GM19467 (cell line): Measurements from ENCODE around the gene SPPL3.

Source experiments
- ATAC-seq: cut with Tn5 transposase; IDR thresholded peaks from one replicate; pipeline ENCODE4 v1.9.1; 2021; ENCODE audit warnings: mild to moderate bottlenecking, moderate library complexity; ENCODE audit not compliant: unreplicated experiment

SPPL3 gene

DNA sequence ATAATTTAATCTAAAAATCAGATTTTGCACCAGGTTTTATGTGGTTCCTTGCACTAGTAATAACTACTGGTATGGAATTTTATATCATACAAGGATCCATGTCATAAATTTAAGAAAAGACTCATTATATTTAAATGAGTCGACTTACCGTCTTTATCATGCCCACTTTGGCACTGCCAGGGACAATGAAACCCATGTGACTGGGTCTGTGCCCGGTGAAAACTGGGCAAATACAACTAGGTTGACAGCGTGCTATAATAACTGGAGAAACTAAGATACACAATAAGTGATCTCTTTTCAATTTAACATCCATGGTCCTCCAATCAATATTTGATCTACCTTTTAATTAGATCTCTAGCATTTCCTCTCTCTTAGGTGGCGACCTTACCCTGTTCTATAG, 114.0 kb downstream of the SPPL3 start:
- ATAC-seq, result no peak

DNA sequence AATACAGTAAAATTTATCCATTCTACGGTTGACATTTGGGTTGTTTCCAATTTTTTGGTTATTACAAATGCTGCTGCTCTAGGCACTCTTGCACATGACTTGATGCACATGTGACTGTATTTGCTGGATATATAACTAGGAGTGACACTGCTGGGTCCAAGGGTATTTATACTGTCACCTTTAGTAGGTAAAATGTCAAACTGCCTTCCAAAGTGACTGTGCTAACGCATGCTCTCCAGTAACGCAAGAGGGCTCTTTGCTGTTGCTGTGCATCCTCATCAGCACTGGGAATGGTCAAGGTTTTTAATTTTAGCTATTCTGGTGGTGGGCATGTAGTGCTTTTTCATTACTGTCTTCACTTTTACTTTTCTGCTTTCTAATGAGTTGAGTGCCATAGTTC, 116.3 kb downstream of the SPPL3 start:
- ATAC-seq, result no peak

DNA sequence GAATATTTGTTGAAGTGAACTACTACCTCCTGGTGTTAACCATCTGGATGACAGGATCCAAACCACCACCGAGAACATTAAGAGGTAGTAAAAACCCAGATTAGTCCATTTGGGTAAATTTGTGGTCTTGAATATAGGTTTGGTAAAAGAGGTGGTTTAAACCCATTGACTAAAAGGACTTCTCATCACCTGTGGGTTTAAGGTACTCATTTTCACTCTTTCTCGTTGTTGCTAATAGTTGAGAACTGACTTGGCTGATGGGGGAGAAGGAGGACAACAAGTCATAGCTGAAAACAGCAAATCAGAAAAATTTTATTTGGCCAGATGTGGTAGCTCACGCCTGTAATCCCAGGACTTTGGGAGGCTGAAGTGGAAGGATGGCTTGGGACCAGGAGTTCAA, 119.4 kb downstream of the SPPL3 start:
- no peak for ATAC-seq

DNA sequence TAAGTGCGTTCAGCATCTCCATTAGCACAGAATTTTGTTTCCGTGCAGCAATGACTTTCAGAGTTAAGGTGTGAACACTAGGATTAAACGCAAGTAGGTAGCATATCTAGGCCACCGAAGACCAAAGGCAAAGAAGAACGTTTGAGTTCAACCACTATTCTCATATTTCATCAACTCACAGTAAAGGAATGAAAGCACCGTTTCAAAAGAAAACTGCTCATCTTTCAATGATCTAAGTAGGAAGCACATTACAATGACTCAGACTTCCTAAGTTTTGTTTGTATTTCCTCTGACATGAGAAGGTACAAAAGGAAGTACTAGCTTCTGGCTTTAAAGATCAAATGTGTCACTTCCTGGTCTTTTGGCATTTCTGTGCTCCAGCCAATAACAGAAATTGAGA, 121.0 kb downstream of the SPPL3 start:
- ATAC-seq, result no peak

DNA sequence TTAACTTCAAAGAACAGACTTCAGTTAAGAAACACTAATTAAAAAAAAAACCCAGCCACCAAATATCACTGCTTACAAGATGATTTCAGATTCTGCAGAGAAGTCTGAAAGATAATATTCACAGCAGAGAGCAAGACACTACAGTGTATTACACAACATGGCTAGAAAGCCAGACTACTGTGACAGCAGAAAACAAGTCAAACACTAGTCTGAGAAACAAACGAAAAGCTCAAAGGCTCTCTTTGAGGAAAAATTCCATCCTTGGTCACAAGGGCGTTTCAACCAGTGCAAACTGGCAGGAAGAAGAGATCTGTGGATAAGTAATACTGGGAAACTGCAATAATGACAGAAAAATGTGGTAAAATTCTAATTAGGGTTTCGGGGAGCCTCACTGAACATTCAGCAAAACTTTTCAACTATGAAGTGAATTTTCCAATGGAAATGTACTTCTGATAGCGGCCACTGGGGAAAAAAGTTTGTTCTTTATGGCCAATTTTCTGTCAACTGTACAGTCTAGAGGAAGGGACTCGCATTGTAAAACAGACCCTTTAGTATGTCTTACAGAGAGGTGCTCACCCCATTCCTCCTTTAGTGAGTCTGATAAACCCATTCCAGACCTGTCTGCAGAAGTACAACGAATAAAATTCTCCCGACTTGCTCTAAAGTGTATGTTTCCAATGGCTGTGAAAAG, 128.2 kb downstream of the SPPL3 start:
- no peak for ATAC-seq

DNA sequence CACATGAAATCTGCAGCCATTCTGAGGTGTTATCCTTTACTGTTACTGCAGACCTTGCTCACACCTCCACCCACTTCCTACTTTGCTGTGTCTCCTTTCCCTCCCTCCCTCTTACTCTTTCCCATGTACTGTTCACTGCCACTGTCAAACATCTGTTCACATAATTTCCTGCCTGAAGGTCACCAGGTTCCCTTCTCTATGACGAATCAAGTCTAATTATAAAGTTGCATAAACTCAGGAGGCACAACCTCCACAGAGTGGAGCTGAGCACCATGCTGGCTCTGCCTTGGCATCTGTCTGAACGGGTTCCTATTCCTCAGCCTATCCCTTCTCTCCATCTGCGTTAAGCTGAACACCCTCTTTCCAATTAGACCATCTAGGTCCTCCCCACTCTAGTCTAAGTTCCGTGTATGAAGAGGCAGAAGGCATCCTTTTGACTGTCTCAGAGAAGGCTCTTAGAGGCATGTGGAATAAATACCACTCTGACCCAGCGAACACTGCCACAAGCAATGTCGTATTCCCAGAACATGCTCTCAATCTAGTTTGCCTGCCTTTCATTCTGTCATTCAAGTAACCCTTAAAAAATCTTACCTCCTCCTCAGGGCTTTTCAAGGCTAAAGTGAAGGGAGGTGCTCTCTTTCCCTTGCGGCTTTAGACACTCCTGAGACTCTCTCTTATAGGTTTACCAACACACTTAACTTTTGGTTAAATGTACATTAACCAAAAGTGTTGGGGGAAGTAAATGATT, 129.8 kb downstream of the SPPL3 start:
- ATAC-seq, result no peak

DNA sequence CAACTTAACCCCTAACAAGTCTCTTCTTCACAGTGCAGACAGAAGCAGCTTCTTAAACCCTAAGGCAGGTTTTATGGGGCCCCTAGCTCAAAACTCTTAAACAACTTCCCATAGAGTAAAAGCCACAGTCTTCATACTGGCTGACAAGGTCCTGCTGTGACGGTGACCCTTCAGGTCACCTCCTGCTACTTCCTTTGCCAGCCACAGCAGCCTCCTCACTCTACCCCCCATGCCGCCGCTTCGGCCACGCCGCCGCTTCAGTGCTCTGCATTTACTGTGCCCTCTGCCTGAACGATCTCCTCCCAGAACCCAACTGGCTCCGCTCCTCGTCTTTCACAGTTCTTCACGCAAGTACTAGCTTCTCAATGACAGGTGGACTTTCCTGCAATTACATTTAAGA, 133.1 kb downstream of the SPPL3 start:
- no peak for ATAC-seq

DNA sequence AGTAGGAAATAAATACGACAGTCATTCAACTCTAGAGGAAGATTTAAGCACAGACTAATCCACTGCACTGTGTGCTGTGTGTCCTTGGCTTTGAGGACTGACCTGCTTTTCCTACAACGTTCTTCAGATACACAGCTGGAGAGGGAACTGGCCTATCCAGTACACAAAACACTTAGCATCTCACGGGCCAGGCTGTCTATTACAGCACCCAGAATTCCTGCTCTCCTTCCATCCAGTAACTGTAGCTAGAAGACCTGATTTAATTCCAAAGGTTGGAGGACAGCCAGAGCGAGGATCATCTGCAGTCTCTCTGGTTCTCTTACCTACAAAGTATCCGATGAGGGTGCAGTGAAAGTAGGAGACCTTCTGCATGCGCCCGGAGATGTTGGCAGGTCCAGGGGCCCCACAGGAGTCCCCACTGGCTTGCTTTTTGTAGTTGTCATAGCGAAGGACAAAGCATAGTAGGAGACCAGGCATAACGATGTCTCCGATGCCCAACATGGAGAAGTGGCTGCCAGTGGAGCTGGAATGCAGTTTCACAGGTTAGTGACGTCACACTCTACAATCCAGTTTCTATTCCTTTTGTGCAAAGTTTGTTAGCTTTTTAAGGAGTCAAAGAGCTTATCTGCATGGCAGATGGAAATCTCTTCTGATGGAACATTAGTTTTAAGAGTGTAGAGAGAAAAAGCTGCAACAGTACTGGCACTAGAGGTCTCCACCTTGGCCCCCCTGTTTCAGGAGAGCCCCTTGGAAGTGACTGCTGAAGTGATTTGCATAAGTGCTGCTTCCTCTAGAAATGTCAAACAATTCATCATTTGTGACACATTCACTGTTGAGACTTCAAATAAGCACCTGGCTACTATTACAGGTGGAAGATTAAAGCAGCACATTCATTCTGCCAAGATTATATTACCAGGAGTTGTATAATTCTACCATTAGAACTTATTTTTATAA, 136.8 kb downstream of the SPPL3 start:
- ATAC-seq, result no peak

DNA sequence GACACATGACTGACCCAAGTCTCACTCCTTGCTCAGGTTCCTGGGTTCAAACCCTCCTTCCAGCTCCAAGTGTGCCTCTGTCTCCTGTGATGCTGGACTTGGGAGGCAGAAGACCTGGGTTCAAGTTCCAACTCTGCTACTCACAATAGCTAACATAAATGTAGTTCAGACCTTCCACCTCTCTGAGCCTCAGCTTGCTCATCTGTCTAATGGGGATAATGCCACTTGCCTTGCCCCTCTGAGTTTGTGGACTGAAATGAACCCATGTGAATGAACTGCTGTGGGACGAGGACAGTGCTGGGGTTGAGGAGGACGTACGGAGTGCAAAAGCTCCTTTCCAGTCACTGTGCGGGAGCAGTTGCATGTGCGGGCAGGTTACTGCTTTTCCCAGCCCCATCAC, 137.6 kb downstream of the SPPL3 start:
- ATAC-seq, result no peak

DNA sequence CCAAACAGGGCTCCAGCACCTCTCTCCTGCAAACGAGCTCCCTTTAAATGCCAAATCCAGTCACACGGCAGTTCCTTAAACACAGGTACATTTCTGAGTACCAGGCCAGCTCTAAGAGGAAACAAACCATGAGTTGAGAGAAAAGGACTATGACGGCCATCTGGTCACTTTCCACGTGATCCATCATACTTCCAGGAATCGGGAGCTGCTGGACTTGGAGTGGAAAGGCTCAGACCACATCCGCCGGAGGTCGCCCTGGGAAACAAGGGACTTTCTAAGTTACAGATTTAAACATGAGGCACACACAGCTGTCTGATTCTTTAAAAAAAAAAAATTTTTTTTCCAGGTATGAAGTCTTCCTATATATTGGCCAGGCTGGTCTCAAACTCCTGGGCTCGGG, 139.3 kb downstream of the SPPL3 start:
- ATAC-seq, result no peak

DNA sequence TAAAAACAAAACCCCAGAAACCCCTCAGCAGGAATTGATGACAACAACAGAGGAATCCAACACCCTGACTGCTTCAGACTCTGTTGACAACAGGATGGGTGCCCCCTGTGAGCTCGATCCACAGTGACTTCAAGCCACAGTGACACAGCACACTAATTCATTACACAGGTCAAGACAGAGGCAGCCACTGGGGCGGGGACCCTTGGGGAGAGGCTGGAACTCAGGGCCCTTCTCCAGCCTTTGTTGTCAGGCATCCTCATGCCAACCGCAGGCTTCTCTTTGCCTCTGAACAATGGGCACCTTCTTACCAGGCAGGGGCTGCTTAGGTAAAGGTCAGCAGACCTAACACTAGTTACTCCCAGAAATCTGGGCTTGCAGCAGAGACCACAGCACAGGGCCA, 140.9 kb downstream of the SPPL3 start:
- no peak for ATAC-seq

DNA sequence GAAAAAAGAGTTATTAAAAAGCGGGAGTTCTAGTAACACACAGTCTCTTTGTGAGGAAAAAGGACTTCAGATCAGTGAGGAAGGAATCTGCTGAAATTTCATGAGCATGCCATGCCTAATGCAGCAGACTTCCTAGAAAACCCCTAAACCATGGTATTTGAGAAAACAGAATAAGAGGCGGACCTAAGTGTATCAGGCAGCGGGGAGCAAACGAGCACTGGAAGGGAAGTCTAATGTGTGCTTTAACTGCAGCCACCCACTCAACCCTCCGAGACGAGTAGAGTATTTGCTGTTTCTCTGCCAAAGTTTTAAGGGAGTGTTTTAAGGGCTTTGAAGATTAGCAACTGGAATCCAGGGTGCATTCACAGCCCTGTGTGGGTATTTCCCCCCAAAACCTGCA, 142.1 kb downstream of the SPPL3 start:
- no peak for ATAC-seq

DNA sequence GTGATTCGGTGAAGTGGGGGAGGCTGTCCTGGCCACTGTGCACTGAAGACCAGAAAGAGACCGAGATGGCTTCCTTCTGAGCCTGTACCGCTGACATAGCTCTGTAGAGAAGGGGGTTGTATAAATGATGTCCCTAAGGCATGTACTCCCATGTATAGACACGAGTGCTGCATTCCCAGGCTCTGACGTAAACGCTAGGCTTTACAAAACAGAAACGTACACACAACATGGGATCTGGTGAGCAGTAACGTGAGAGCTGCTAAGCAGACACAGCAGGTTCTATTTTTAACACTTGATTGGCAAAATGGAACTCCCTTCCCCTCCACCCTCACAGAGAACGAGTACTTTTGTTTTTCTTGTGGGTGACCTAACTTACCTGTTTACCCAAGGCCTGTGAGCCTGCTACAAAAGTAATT, 142.6 kb downstream of the SPPL3 start:
- ATAC-seq, result no peak

DNA sequence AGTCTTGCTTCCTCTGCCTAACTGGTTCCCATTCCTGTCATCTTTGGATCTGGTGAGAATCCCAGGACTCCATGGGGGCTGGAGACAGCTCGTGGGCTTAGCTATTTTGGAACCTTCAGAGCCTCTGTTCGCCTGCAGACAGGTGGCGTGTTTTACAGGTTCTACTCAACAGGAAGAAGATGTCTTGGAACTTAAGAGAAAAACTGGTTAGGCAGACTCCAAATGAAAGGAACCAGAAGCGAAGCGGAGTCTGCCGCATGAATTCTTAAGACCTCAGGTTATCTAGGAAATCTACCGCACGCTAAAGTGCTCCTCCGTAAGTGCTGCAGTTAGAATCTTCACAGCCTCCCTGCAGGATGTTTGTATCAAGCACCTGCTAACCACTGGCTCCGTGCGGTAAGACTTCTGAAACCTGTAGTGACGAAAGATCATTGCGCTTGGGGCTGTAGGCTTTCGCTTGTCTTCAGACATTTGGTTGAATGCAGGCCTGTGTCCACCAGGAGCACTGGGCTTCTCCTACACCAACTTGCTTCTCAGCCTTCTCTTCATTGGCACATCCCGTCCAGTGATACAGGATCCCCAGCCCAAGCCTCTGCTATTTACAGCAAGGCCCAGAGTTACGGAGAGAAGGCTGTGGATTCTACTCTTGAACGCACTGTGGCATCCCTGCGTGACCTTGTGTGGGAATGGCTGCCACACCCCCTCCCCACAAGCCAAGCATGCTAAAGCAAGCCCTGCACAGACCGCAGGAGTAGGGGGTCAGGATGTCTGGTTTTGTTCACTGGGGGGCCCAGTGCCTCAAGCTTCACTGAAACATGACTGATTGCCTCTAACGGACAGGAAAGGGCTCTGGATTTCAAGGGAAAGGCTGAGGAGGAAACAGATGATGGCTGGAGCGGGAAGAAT, 143.6 kb downstream of the SPPL3 start:
- ATAC-seq, result no peak

DNA sequence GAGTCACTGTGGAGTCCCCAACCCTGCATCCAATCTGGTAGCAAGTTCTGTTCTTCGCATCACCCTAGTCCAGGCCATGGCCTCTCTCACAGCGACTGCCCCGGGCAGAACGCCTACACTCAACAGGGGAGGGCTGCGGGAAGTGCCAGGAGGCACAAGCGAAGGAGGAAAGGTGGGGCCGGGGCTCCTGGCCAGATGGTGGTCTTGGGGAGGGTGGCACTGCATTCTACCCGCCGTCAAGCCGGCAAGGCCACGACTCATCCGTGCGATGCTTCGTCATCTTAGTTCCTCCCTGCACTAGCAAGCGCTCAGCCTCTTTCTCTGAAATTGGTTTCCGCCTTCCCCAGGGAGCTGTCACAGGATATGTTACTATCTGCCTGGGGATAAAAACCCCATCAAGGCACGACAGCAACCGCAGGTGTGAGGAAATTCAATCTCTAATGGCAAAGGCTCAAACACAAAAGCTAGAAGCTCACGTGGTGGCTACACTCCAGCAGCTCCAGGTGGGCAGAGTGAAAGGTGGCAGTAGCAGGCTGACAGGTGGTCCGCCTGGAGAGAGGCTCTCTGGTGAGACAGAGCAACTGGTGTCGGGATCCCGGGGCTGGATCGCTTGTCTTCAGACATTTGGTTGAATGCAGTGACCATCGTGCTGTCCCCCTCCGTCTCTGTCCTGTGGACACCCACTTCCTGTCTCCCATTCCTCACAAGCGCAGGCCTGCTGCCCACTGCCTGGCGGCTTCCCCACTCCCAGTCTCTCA, 144.4 kb downstream of the SPPL3 start:
- no peak for ATAC-seq

DNA sequence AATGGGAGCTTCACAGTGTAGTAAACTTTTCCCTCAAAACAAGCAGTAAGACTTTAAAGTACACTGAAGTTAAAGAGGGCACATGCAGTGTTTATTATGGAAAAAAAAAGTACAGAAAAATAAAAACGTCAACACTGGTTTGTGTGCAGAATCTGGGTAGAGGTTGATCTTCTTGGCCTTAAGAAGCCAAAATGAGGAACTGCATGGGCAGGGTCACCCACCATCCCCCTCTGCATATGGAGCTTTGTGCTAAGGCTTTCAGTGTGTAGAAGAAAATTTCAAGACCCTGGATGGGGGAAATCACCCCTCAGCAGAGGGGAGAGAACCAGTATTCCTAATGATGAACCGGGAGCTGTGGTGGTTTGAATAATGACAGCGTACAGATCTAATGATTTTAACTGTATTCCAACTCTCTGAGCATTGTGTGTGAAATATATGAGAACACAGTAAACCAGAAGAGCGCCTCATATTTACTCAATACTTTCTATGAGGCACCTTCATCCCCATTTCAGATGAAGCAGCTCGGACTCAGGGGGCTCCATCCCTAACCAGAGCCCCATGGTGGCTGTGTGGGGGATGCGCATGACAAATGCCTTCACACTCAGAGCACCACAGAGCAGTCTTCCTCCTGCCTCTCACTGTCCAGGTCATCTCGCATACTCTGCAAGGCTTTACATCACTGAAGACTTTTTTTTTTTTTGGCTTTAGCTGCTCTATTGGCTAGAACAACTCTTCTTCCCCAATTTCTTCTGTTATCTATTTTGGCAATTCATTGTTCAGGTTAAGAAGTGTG, 145.2 kb downstream of the SPPL3 start:
- ATAC-seq, result no peak

DNA sequence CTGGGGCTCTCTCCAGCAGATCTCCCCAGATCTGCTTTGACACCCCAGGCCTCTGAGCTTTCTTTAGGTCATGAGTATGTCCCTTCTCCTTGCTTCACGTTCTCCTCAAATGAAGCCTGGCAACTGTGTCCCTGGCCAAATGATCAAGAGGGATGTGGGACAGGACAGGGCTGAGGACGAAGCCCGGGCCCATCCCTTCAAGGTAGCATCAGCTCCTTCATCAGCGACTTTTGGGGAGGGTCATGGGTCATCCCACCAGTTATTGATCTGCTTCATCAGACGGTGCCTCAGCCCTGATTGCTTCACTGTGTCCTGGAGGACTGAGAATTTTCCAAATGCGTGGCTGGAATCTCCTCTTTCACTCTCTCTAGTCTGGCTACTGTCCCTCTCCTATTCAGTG, 146.2 kb downstream of the SPPL3 start:
- ATAC-seq, result no peak

DNA sequence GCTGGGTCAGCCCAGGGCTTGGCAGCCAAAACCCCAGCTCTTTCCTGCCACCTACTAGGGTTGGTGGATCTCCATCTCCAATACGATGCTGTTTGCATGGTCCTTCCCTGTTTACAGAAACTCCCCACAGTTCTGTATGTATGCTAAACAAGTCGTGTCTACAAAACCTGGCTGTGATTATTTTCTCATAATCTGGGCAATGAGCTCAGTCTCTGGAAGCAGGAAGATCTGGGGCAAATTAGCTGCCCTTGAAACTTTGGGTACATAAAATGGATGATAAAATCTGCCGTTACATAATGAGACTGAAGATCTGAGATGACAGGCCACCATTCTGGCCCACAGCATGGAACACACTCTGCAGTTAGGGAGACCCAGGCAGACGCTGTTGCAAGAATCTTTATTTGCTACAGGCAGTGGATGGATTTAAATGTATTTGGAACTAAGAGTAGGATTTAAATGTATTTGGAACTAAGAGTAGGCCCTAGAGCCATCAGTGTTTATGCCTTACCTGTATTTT, 146.9 kb downstream of the SPPL3 start:
- ATAC-seq, result no peak

DNA sequence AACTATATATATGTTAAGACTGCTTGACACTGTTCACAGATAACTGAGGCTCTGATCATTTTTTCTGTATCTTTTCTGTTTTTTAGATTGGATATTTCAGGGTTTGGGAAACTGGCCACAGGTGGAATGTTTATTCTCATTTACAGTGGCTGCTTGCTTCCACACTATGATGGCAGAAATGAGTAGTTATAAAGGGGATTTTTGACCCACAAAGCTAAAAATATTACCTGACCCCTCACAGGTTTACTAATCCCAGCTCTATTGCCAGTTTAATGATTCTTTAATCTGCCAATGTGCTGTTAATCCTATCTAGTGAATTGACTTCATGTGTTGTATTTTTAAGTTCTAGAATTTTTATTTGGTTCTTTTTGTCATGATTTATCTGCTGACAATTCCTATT, 148.9 kb downstream of the SPPL3 start:
- no peak for ATAC-seq
